K562 (cell line): ENCODE results near the gene CPNE6.

ENCODE experiments used
- PTBP1 ChIP-seq: fragments of 200-400 bp; formaldehyde crosslinking; IDR thresholded peaks from 2 replicates; pipeline ENCODE4 v1.6.1; 2017; ENCODE audit warnings: low read depth, low read length
- RBM22 ChIP-seq: fragments of 200-400 bp; formaldehyde crosslinking; IDR thresholded peaks from 2 replicates; pipeline ENCODE4 v1.6.1; 2018; ENCODE audit warnings: low read length, low read depth; ENCODE audit not compliant: poor library complexity, severe bottlenecking
- TCF7 ChIP-seq: sonication (generic); IDR thresholded peaks from 2 replicates; pipeline ENCODE4 v1.6.1; 2016; ENCODE audit warnings: antibody characterized with exemption, borderline replicate concordance
- TF ChIP-seq, protein P1 (sequence below), 3 experiments: IDR thresholded peaks in 2 of 3; conservative IDR thresholded peaks in 1 of 3; 2 replicates each; pipeline ENCODE4 v1.5.1; 2011 to 2012; ENCODE audit warnings: low read length in 3 of 3, mild to moderate bottlenecking in 3 of 3, control low read depth in 2 of 3, improper control_type of control experiment in 1 of 3, inconsistent platforms in 1 of 3, low read depth in 1 of 3, mixed read lengths in 1 of 3, moderate library complexity in 1 of 3; ENCODE audit not compliant: insufficient read depth in 2 of 3

DNA sequence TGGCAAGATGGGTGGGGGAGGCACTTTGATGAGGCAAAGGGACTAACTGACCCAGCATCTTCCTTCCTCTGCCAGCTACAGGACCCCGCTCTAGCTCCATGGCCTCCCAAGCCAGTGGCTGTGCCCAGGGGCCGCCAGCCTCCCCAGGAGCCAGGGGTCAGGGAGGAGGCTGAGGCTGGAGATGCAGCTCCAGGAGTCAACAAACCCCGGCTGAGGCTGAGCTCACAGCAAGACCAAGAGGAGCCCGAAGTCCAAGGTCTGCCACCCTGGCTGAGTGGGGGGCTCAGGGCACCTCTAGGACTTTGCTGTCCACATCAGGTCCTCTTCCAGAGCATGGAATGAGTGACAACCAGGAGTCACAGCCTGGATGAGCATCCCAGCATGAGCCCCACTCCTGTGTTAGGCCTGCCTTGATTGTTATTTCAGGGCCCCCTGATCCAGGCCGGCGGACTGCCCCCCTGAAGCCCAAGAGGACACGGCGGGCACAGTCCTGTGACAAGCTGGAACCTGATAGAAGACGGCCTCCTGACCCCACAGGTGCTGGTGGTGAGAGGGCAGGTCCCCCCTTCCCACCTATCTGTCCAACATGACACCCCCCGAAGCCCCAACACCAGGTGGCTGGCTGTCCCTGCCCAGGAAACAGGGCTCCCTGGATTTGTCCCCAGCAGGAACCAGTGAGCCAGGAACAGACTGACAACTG is 2.5 kb upstream of the CPNE6 start:
- TF ChIP-seq RBM22 (no peak), TCF7 (no peak), PTBP1 (no peak)
- TF ChIP-seq, protein P1, sequence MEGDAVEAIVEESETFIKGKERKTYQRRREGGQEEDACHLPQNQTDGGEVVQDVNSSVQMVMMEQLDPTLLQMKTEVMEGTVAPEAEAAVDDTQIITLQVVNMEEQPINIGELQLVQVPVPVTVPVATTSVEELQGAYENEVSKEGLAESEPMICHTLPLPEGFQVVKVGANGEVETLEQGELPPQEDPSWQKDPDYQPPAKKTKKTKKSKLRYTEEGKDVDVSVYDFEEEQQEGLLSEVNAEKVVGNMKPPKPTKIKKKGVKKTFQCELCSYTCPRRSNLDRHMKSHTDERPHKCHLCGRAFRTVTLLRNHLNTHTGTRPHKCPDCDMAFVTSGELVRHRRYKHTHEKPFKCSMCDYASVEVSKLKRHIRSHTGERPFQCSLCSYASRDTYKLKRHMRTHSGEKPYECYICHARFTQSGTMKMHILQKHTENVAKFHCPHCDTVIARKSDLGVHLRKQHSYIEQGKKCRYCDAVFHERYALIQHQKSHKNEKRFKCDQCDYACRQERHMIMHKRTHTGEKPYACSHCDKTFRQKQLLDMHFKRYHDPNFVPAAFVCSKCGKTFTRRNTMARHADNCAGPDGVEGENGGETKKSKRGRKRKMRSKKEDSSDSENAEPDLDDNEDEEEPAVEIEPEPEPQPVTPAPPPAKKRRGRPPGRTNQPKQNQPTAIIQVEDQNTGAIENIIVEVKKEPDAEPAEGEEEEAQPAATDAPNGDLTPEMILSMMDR (IDR thresholded peaks at IDR 0.05 in 2 of 3, conservative IDR thresholded peaks at IDR 0.05 in 1 of 3; ENCODE audit: insufficient read depth in 2 of 3, low read depth in 1 of 3, low read length in 3 of 3) = no peak
